Parathyroid adenoma (tissue), 2 donors: ENCODE data around the gene METAP1.

Source experiments
- H2AFZ ChIP-seq: fragments of 300-600 bp; sonication (generic); one replicate; pipeline ENCODE4 v1.7.0; 2017; ENCODE audit warnings: antibody characterized with exemption, mild to moderate bottlenecking
- H3K27ac ChIP-seq: fragments of 300-600 bp; sonication (generic); one replicate; pipeline ENCODE4 v1.7.0; 2017
- H3K27me3 ChIP-seq: fragments of 300-600 bp; sonication (generic); one replicate; pipeline ENCODE4 v1.7.0; 2017; ENCODE audit warnings: low read length; ENCODE audit not compliant: control insufficient read depth, insufficient read depth
- H3K36me3 ChIP-seq: fragments of 300-600 bp; sonication (generic); one replicate; pipeline ENCODE4 v1.7.0; 2017; ENCODE audit warnings: low read length; ENCODE audit not compliant: control insufficient read depth, insufficient read depth
- H3K4me1 ChIP-seq: fragments of 300-600 bp; sonication (generic); one replicate; pipeline ENCODE4 v1.7.0; 2017; ENCODE audit warnings: control low read depth
- H3K4me2 ChIP-seq: fragments of 300-600 bp; sonication (generic); one replicate; pipeline ENCODE4 v1.7.0; 2017; ENCODE audit warnings: low read length
- H3K4me3 ChIP-seq: fragments of 300-600 bp; sonication (generic); one replicate; pipeline ENCODE4 v1.7.0; 2017; ENCODE audit warnings: low read depth, low read length
- H3K79me2 ChIP-seq: fragments of 300-600 bp; sonication (generic); one replicate; pipeline ENCODE4 v1.7.0; 2017; ENCODE audit warnings: control low read depth
- H3K9ac ChIP-seq: fragments of 300-600 bp; sonication (generic); one replicate; pipeline ENCODE4 v1.7.0; 2017; ENCODE audit warnings: mild to moderate bottlenecking
- H3K9me3 ChIP-seq: fragments of 300-600 bp; sonication (generic); one replicate; pipeline ENCODE4 v1.7.0; 2017; ENCODE audit warnings: low read length; ENCODE audit not compliant: control insufficient read depth
- TF ChIP-seq, protein P1 (sequence below): fragments of 300-600 bp; sonication (generic); IDR thresholded peaks from one replicate; pipeline ENCODE4 v1.7.0; 2017; ENCODE audit warnings: antibody characterized with exemption, mild to moderate bottlenecking
- donor health status: primary hyperparathyroidism.

METAP1 gene

DNA sequence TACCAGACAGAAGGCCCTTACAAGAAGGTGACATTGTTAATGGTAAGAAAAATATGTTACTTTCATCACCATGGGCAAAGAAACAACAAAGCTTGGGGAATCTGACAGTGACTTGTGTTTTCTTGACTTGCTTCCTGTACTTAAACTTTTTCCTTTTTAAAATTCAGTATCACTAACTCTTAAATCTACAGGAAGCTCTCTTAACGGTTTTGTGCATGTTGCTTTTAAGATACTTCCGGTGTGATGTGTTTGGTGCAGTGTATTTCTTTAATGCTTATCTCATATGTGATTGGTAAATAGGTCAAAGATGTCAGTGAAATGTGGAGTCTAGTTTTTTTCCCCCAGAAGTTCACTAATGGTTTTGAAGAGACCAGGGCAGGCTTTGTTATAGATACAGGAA is 47.8 kb downstream of the METAP1 start:
- no peak overlapping the region for H3K27ac ChIP-seq

DNA sequence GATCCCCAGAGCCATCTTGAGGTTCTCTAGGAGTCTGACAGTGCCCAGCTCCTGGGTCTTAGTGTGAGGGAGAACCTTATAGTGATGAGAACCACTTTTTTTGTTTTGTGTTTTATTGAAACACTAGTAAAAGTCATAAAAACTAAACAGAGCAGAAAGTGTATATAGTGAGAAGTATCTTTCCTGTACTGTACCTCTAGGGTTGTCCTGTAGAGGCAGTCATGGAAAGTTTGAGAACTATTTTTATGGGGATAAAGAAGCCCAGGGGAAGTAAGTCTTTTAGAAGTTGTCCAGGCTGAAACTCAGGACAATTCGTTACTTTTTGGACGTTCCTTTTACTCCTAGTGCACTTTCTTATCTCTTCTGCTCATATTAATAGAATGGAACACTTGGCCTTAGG is 52.2 kb downstream of the METAP1 start:
- no peaks in the 10 kb centered on the region for H3K9me3 ChIP-seq
- no peak overlapping the region for H3K4me3 ChIP-seq
- no peaks in the 10 kb centered on the region for H3K27me3 ChIP-seq
- H3K36me3 ChIP-seq = no peaks in the 10 kb centered on the region
- no peaks in the 10 kb centered on the region for H3K4me1 ChIP-seq
- no peak overlapping the region for H3K9ac ChIP-seq
- H3K27ac ChIP-seq = no peak overlapping the region
- TF ChIP-seq, protein P1, sequence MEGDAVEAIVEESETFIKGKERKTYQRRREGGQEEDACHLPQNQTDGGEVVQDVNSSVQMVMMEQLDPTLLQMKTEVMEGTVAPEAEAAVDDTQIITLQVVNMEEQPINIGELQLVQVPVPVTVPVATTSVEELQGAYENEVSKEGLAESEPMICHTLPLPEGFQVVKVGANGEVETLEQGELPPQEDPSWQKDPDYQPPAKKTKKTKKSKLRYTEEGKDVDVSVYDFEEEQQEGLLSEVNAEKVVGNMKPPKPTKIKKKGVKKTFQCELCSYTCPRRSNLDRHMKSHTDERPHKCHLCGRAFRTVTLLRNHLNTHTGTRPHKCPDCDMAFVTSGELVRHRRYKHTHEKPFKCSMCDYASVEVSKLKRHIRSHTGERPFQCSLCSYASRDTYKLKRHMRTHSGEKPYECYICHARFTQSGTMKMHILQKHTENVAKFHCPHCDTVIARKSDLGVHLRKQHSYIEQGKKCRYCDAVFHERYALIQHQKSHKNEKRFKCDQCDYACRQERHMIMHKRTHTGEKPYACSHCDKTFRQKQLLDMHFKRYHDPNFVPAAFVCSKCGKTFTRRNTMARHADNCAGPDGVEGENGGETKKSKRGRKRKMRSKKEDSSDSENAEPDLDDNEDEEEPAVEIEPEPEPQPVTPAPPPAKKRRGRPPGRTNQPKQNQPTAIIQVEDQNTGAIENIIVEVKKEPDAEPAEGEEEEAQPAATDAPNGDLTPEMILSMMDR = no peak
- no peaks in the 10 kb centered on the region for H3K79me2 ChIP-seq
- no peak overlapping the region for H3K4me2 ChIP-seq
- H2AFZ ChIP-seq = no peak overlapping the region

More for the DNA sequence above, 47.8 kb downstream of the METAP1 start:
- TF ChIP-seq, protein P1 = no peak
- Histone ChIP-seq H3K4me1 (no peaks in the 10 kb centered on the region), H3K4me2 (no peak overlapping the region), H3K79me2 (no peaks in the 10 kb centered on the region), H2AFZ (no peak overlapping the region), H3K36me3 (no peaks in the 10 kb centered on the region), H3K4me3 (no peak overlapping the region), H3K27me3 (no peaks in the 10 kb centered on the region), H3K9me3 (no peaks in the 10 kb centered on the region), H3K9ac (no peak overlapping the region)

DNA sequence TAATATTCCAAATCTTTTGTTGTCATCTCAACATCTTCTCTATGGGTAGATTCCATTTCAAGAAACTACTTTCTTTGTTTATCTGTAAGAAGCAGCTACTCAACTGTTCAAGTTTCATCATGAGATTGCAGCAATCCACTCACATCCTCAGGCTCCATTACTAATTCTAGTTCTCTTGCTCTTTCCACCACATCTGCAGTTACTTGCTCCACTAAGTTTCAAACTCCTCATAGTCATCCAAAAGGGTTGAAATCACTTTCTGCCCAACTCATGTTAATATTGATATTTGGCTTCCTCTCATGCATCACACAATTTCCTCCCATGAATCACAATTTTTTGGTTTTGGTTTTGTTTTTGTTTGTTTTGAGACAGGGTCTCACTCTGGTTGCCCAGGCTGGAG is 57.4 kb downstream of the METAP1 start:
- Histone ChIP-seq H3K9ac (no peak overlapping the region), H3K4me2 (no peak overlapping the region), H3K4me1 (no peaks in the 10 kb centered on the region), H3K4me3 (no peak overlapping the region), H3K9me3 (no peaks in the 10 kb centered on the region), H2AFZ (no peak overlapping the region), H3K79me2 (no peaks in the 10 kb centered on the region), H3K27ac (no peak overlapping the region), H3K36me3 (no peaks in the 10 kb centered on the region), H3K27me3 (no peaks in the 10 kb centered on the region)
- TF ChIP-seq, protein P1 = no peak

DNA sequence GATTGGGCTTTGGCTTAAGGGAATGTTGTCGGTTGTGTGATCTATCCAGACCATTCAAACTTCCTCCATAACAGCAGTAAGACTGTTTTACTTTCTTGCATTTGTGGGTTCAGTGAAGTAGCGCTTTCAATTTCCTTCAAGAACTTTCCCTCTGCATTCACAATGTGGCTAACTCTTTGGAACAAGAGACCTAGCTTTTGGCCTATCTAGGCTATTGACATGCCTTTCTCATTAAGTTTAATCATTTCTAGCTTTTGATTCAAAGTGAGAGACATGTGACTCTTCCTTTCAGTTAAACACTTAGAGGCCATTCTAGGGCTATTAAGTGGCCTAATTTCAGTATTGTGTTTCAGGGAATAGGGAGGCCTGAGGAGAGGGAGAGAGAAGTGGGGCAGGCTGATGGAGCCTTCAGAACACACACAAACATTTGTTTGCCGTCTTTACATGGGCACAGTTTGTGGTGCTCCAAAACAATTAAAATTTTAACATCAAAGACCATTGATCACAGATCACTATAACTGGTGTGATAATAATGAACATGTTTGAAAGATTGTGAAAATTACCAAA is 59.0 kb downstream of the METAP1 start:
- H3K36me3 ChIP-seq = no peaks in the 10 kb centered on the region
- no peaks in the 10 kb centered on the region for H3K4me1 ChIP-seq
- H3K9me3 ChIP-seq = no peaks in the 10 kb centered on the region
- H3K4me3 ChIP-seq = no peak overlapping the region
- H2AFZ ChIP-seq = no peak overlapping the region
- H3K9ac ChIP-seq = no peak overlapping the region
- no peaks in the 10 kb centered on the region for H3K79me2 ChIP-seq
- no peak overlapping the region for H3K4me2 ChIP-seq
- TF ChIP-seq, protein P1 = no peak
- H3K27ac ChIP-seq = no peak overlapping the region
- H3K27me3 ChIP-seq = no peaks in the 10 kb centered on the region

DNA sequence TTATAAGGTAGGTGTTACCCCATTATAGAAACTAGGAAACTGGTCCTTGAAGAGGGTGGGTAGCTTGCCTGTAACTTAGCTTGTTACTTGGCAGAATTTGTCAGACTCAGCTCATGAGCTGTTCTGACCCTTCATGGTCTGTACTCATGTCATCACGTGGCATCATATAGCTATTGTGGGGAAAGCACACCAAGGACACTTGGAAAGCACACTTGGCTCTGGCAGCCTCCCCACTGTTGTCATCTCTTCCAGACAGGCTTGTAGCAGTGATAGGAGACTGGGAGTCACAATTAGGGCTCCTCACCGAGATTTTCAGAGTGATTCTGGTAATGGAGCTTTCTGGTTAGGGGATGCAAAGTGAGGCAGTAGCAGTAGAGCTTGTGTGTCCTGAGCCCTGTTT is 62.7 kb downstream of the METAP1 start:
- TF ChIP-seq, protein P1 = no peak
- H3K27me3 ChIP-seq = no peaks in the 10 kb centered on the region
- no peaks in the 10 kb centered on the region for H3K9me3 ChIP-seq
- H3K36me3 ChIP-seq = no peaks in the 10 kb centered on the region
- no peak overlapping the region for H3K4me3 ChIP-seq
- no peak overlapping the region for H3K4me2 ChIP-seq
- no peaks in the 10 kb centered on the region for H3K79me2 ChIP-seq
- H3K9ac ChIP-seq = no peak overlapping the region
- H3K4me1 ChIP-seq = no peaks in the 10 kb centered on the region
- H2AFZ ChIP-seq = no peak overlapping the region
- no peak overlapping the region for H3K27ac ChIP-seq
